Pancreas (tissue), 10 donors: ENCODE data around the gene DTNA. TPM values are rescaled to one million over a fixed set of nuclear protein-coding genes. Genes with fewer than 3 reads are reported as not detected.
"Not testable (repeated sequence)": the region's sequence is repeated elsewhere in the genome, so short reads cannot be mapped to it uniquely, and the experiment has no call there.

Experiments
- ATAC-seq, 4 donors: fragments of 200-7000 bp; cut with Tn5 transposase; one replicate each; pipeline versions ENCODE4 v1.8.0 to v1.9.1; 2020; ENCODE audit warnings: mild to moderate bottlenecking in 4 of 4, moderate library complexity in 4 of 4
- DNase-seq, 6 donors: peaks; one replicate each; pipeline ENCODE4 v3.0.0-alpha.2; 2020
- FAIRE-seq: peaks from 2 replicates; lab custom pipeline; 2012; peaks lifted over from hg19 to GRCh38; lab: Jason Lieb, UNC
- H3K27ac ChIP-seq, 4 donors: fragments of 200-600 bp; sonication (generic); 1 replicate in 3 of 4; 2 replicates in 1 of 4; pipeline versions ENCODE4 v1.5.0 to v1.8.0; 2020
- H3K27me3 ChIP-seq, 4 donors: fragments of 200-600 bp; one replicate each; pipeline ENCODE4 v1.8.0; 2021
- H3K36me3 ChIP-seq, 3 donors: fragments of 200-600 bp; sonication (generic) in 1 of 3; one replicate each; pipeline versions ENCODE4 v1.5.0 to v1.8.0; 2020 to 2021
- H3K4me1 ChIP-seq, 3 donors: fragments of 200-600 bp; one replicate each; pipeline ENCODE4 v1.8.0; 2021
- H3K4me3 ChIP-seq, 4 donors: fragments of 200-600 bp; sonication (generic) in 2 of 4; one replicate each; pipeline versions ENCODE4 v1.5.0 to v1.8.0; 2020 to 2021
- H3K9me3 ChIP-seq, 4 donors: fragments of 200-600 bp; one replicate each; pipeline ENCODE4 v1.8.0; 2021
- WGBS, 2 donors: extraction: QIAGEN DNeasy Blood & Tissue Kit; methylation state at CpG; one replicate each; pipeline ENCODE4 v1.1.7; 2013; 5-methylcytosine and 5-hydroxymethylcytosine counted together
- intact Hi-C, 3 donors: fragments of 100-400 bp; cut with DNase I; formaldehyde crosslinking; loops; one replicate each; pipeline versions ENCODE4 v1.11.1 to v1.14.2; 2022
- polyA plus RNA-seq, 2 donors: library from polyadenylated mRNA; stranded (reverse); fragments of 200-250 nt; gene quantifications; one replicate each; pipeline ENCODE4 v1.2.3, GENCODE V29; 2013
- total RNA-seq, 6 donors: library from RNA; stranded (reverse); fragmentation: NEBNext Ultra II Directional in 4 of 6; extraction: Animal tissue kit (Norgen Biotek cat#: 25700) in 4 of 6; gene quantifications; one replicate each; pipeline versions ENCODE4 v1.2.1 to v1.2.4, GENCODE V29; 2021 to 2023
- TF ChIP-seq, protein P1 (sequence below), 4 donors: fragments of 200-600 bp; sonication (generic) in 3 of 4; IDR thresholded peaks; one replicate each; pipeline versions ENCODE4 v1.5.0 to v1.8.0; 2021; ENCODE audit warnings: antibody characterized with exemption in 4 of 4
- donor health status: healthy with polysubstance abuse.
- donor health status: DM: no; HTN: no; CAD: no; lungs with moderate emphysema.
- donor health status: DM: no; HTN: no; CAD: no.
- donor health status: control.
- donor health status: control.
- donor health status: Bipolar disorder and iron deficiency.
- donor health status: DM: yes; HTN: yes; CAD: no.
- donor health status: DM: no; HTN: no; CAD: no.
- donor health status: DM: no; HTN: no; CAD: no.
- donor health status: DM: yes; HTN: yes; CAD: no.

Gene DTNA
- total and polyA plus RNA-seq, 8 donors, result 15.3 to 37.5 (median 26.4) TPM

DNA sequence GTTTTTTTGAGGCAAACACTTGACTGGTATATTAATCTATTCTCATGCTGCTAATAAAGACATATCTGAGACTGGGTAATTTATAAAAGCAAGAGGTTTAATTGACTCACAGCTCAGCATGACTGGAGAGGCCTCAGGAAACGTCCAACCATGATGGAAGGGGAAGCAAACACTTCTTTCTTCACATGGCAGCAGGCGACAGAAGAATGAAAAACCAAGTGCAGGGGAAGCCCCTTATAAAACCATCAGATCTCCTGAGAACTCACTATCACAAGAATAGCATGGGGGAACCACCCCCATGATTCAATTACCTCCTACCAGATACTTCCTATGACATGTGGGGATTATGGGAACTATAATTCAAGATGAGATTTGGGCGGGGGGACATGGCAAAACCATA is 194.9 kb downstream of the DTNA start:
- no peaks in the 10 kb centered on the region for H3K36me3 ChIP-seq
- DNase-seq (no peak), FAIRE-seq (no peak), ATAC-seq (no peak)
- intact Hi-C loops, result no loop called here
- 55 to 66% methylated on average over 3 of the region's 3 CpGs for WGBS, 2 donors
- H3K4me3 ChIP-seq, result no peak overlapping the region
- H3K9me3 ChIP-seq, result no peaks in the 10 kb centered on the region
- TF ChIP-seq, protein P1, sequence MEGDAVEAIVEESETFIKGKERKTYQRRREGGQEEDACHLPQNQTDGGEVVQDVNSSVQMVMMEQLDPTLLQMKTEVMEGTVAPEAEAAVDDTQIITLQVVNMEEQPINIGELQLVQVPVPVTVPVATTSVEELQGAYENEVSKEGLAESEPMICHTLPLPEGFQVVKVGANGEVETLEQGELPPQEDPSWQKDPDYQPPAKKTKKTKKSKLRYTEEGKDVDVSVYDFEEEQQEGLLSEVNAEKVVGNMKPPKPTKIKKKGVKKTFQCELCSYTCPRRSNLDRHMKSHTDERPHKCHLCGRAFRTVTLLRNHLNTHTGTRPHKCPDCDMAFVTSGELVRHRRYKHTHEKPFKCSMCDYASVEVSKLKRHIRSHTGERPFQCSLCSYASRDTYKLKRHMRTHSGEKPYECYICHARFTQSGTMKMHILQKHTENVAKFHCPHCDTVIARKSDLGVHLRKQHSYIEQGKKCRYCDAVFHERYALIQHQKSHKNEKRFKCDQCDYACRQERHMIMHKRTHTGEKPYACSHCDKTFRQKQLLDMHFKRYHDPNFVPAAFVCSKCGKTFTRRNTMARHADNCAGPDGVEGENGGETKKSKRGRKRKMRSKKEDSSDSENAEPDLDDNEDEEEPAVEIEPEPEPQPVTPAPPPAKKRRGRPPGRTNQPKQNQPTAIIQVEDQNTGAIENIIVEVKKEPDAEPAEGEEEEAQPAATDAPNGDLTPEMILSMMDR (IDR thresholded peaks at IDR 0.05), result no peak
- H3K27ac ChIP-seq, result no peak overlapping the region
- no peaks in the 10 kb centered on the region for H3K4me1 ChIP-seq
- no peaks in the 10 kb centered on the region for H3K27me3 ChIP-seq

DNA sequence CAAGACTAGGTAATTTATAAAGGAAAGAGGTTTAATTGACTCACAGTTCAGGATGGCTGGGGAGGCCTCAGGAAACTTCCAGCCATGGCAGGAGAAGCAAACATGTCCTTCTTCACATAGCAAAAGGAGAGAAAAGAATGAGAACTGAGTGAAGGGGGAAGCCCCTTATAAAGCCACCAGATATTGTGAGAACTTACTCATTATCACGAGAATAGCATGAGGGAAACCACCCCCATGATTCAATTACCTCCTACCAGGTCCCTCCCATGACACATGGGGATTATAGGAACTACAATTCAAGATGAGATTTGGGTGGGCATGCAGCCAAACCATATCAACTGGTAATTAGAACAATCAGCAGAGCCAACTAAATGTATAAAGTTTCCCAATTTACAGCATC is 196.9 kb downstream of the DTNA start:
- FAIRE-seq, DNase-seq, intact Hi-C loops, H3K36me3 ChIP-seq, H3K27me3 ChIP-seq, ATAC-seq, H3K27ac ChIP-seq, H3K4me1 ChIP-seq, H3K4me3 ChIP-seq, H3K9me3 ChIP-seq: not testable (repeated sequence)
- 46 to 74% methylated on average over 1 of the region's 1 CpG for WGBS, 2 donors

DNA sequence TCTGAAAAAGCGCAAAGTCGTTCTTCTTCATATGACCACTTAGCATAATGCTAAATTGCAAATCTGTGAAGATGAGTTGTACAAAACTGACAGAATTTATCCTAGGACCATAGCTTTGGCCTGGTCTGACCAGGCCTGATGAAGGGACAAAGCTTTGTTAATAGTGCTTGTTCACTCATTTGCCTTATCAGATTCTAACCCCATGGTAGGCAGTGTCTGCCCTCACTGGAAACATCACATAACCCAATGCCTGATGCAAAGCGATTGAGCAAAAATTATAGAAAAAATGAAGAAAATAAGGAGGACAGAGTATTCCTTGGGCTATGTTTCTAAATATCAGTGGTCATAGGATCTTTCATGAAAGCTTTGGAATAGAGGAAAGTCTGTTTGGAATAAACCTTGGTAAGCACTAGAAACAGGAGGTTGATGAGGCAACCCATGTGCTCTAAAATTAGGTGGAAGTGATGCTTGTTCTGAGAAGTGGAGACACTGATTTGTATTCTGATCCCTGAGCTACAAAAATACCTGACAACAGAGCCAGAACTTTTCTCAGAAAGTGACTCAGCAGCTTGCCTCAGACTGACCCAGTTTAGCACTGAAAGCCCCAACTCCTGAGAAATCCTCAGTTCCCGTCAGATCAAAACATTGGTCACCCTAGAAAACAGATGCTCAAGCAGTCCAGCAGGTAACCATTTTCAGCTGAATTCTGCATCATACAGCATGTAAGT is 199.7 kb downstream of the DTNA start:
- ATAC-seq, result no peak
- intact Hi-C loops, result no loop called here
- Histone ChIP-seq H3K9me3 (no peaks in the 10 kb centered on the region), H3K4me1 (no peaks in the 10 kb centered on the region), H3K27me3 (no peaks in the 10 kb centered on the region), H3K27ac (no peak overlapping the region), H3K4me3 (no peak overlapping the region), H3K36me3 (no peaks in the 10 kb centered on the region)
- no peak for DNase-seq
- 91 to 96% methylated on average over 4 of the region's 4 CpGs for WGBS, 2 donors
- no peak for FAIRE-seq
- TF ChIP-seq, protein P1 (IDR thresholded peaks at IDR 0.05), result no peak

DNA sequence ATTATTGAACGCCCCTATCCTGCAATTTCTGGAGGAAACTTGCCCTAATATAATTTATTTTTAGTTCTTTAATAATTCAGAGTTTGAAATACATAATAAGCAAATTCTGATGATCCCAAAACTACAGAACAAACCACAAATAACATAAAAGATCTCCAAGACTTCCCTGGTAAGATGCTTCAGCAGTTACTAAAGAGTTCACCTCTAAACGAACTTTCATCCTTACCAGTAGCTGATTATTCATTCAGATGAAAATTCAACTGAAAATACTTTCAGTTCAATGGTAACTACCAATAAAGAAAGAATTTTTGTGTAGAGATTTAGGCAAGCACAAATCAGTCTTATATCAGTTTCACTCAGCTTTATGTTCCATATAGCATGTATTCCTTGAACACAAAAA is 201.0 kb downstream of the DTNA start:
- no peaks in the 10 kb centered on the region for H3K9me3 ChIP-seq
- no peak for FAIRE-seq
- H3K4me1 ChIP-seq, result no peaks in the 10 kb centered on the region
- H3K27ac ChIP-seq, result no peak overlapping the region
- no peaks in the 10 kb centered on the region for H3K27me3 ChIP-seq
- TF ChIP-seq, protein P1 (IDR thresholded peaks at IDR 0.05), result no peak
- no peak overlapping the region for H3K4me3 ChIP-seq
- DNase-seq, result no peak
- ATAC-seq, result no peak
- WGBS, 2 donors, result 37 to 68% methylated on average over 2 of the region's 2 CpGs
- H3K36me3 ChIP-seq, result no peaks in the 10 kb centered on the region
- intact Hi-C loops, result no loop called here

DNA sequence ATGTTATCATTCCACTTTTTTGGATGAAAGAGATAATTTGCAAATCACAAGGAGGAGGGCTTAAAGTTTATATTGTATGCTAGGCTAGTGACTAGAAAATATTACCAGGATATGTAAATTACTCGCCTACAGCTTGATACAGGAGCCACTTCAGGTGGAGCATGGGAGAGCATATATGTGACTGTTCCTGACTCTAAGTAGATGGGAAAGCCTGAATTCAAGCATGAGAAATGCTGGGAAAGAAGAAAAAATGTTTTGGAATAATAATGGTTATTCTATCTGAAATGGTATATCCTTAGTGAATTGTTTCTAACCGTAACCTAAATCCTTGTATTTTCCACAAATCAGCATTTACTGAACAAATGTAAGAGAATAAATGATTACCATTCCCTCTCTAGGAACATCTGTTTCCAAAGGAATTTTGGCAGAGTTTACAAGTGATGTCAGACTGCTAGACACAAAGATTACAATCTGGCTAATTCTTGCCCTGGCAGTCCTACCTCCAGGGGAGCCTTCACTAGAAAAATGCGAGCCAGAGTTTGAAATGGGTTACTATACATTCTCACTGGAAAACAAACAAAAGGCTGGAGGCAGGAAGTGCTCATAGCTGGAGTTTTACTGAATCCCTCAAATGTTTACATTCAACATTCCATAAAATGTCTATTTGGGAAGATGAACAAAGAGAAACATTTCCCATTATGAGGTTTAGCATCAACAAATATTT is 201.7 kb downstream of the DTNA start:
- intact Hi-C loops, result no loop called here
- no peak overlapping the region for H3K4me3 ChIP-seq
- H3K27me3 ChIP-seq, result no peaks in the 10 kb centered on the region
- H3K9me3 ChIP-seq, result no peaks in the 10 kb centered on the region
- H3K36me3 ChIP-seq, result no peaks in the 10 kb centered on the region
- ATAC-seq, result peak in 1 of 4 donors; percentile 62
- DNase-seq, result no peak
- H3K27ac ChIP-seq, result no peak overlapping the region
- TF ChIP-seq, protein P1 (IDR thresholded peaks at IDR 0.05), result no peak
- no peaks in the 10 kb centered on the region for H3K4me1 ChIP-seq
- FAIRE-seq, result no peak
- WGBS, 2 donors, result 64 to 68% methylated on average over 3 of the region's 3 CpGs
